HG02840 (cell line): ENCODE results near the gene ATP7B.

Source experiments
- ATAC-seq: cut with Tn5 transposase; IDR thresholded peaks from one replicate; pipeline ENCODE4 v1.9.1; 2021; ENCODE audit warnings: mild to moderate bottlenecking, moderate library complexity, moderate number of reproducible peaks; ENCODE audit not compliant: unreplicated experiment, low FRiP score

Gene ATP7B

GRCh38 chr13:51902776-51903175 is 108.5 kb downstream of the ATP7B start:
- no peak for ATAC-seq

GRCh38 chr13:51900471-51900870 is 110.8 kb downstream of the ATP7B start:
- ATAC-seq, result no peak

GRCh38 chr13:51895906-51896888 is 115.1 kb downstream of the ATP7B start:
- ATAC-seq, result no peak

GRCh38 chr13:51894239-51894638 is 117.0 kb downstream of the ATP7B start:
- no peak for ATAC-seq

- no peak for ATAC-seq
These were observed 118.6 kb downstream of the ATP7B start for GRCh38 chr13:51892657-51893056.

GRCh38 chr13:51887468-51887867 is 123.8 kb downstream of the ATP7B start:
- no peak for ATAC-seq

- no peak for ATAC-seq
These were observed 125.6 kb downstream of the ATP7B start for GRCh38 chr13:51885651-51886050.

GRCh38 chr13:51883226-51883600 is 128.0 kb downstream of the ATP7B start:
- no peak for ATAC-seq
